Heart right ventricle (tissue), 16 donors: Measurements from ENCODE around the gene OR2W1. TPM values are rescaled to one million over a fixed set of nuclear protein-coding genes. Genes with fewer than 3 reads are reported as not detected.
A peak's percentile ranks its signal among the peaks of the same experiment; 100 is the strongest.

Experiments
- ATAC-seq, 8 donors: fragments of 200-7000 bp; cut with Tn5 transposase; one replicate each; pipeline ENCODE4 v1.9.1; 2020; ENCODE audit warnings: mild to moderate bottlenecking in 8 of 8, moderate library complexity in 8 of 8, moderate number of reproducible peaks in 1 of 8
- DNase-seq, 2 donors: peaks; one replicate each; pipeline ENCODE4 v3.0.0-alpha.2; 2020
- H3K27ac ChIP-seq, 10 donors: fragments of 200-600 bp; sonication (generic) in 2 of 10; one replicate each; pipeline versions ENCODE4 v1.5.0 to v1.8.0; 2020 to 2022; ENCODE audit warnings: mild to moderate bottlenecking in 3 of 10
- H3K27me3 ChIP-seq, 7 donors: fragments of 200-600 bp; one replicate each; pipeline ENCODE4 v1.8.0; 2021 to 2022; ENCODE audit warnings: mild to moderate bottlenecking in 2 of 7
- H3K36me3 ChIP-seq, 9 donors: fragments of 200-600 bp; sonication (generic) in 1 of 9; one replicate each; pipeline versions ENCODE4 v1.5.0 to v1.8.0; 2020 to 2022; ENCODE audit warnings: mild to moderate bottlenecking in 2 of 9
- H3K4me1 ChIP-seq, 9 donors: fragments of 200-600 bp; sonication (generic) in 1 of 9; one replicate each; pipeline versions ENCODE4 v1.5.0 to v1.8.0; 2020 to 2022; ENCODE audit warnings: mild to moderate bottlenecking in 4 of 9
- H3K4me3 ChIP-seq, 10 donors: fragments of 200-600 bp; sonication (generic) in 2 of 10; one replicate each; pipeline versions ENCODE4 v1.5.0 to v1.8.0; 2020 to 2022; ENCODE audit warnings: mild to moderate bottlenecking in 7 of 10, moderate library complexity in 2 of 10
- H3K9me3 ChIP-seq, 11 donors: fragments of 200-600 bp in 10 of 11; sonication (generic) in 2 of 11; one replicate each; pipeline versions ENCODE4 v1.5.0 to v1.8.0; 2013 to 2022; ENCODE audit warnings: mild to moderate bottlenecking in 2 of 11, control low read depth in 1 of 11, moderate library complexity in 1 of 11
- WGBS, 2 donors: extraction: QIAGEN DNeasy Blood & Tissue Kit; methylation state at CpG; one replicate each; pipeline ENCODE4 v1.1.7; 2013; ENCODE audit warnings: inconsistent platforms in 1 of 2; 5-methylcytosine and 5-hydroxymethylcytosine counted together
- intact Hi-C, 10 donors: fragments of 100-400 bp; cut with DNase I; formaldehyde crosslinking; loops; one replicate each; pipeline versions ENCODE4 v1.11.1 to v1.14.2; 2022
- polyA plus RNA-seq, 2 donors: library from polyadenylated mRNA; stranded (reverse); fragments of 200-250 nt; gene quantifications; one replicate each; pipeline ENCODE4 v1.2.3, GENCODE V29; 2013
- total RNA-seq, 10 donors: library from RNA; stranded (reverse); fragmentation: NEBNext Ultra II Directional in 3 of 10; extraction: Animal tissue kit (Norgen Biotek cat#: 25700) in 3 of 10; gene quantifications; one replicate each; pipeline versions ENCODE4 v1.2.1 to v1.2.4, GENCODE V29; 2021 to 2023
- TF ChIP-seq, protein P1 (sequence below), 9 donors: fragments of 200-600 bp; sonication (generic) in 2 of 9; IDR thresholded peaks; one replicate each; pipeline versions ENCODE4 v1.5.0 to v1.8.0; 2021 to 2022; ENCODE audit warnings: antibody characterized with exemption in 9 of 9, mild to moderate bottlenecking in 5 of 9, moderate library complexity in 1 of 9
- donor health status: Arrhythmogenic right ventricular cardiomyopathy.
- donor health status: ischemic (EF 13 %, LVEDD 7.1; RV severe dilation, severe dysfunction).
- donor health status: healthy with polysubstance abuse.
- donor health status: DM: no; HTN: yes; CAD: no.
- donor health status: DM: no; HTN: no; CAD: no.
- donor health status: ischemic (EF 25% LVEDD 6.9; RV normal size, moderate dysfunction).
- donor health status: ischemic (EF 25% LVEDD 5.7; RV mildly dilated, moderate dysfunction).
- donor health status: healthy.
- donor health status: DM: yes; HTN: yes; CAD: no.
- donor health status: Ischemic cardiomyopathy.
- donor health status: ischemic (EF 35%, LVEDD 5.7; RV mildly dilated, moderate dysfunction).
- donor health status: nonischemic (EF 11% LVEDD 7.7; RV severe dilation, severe dysfunction).
- donor health status: DM: yes; HTN: yes; CAD: no.
- donor health status: PGD.
- donor health status: ischemic (EF 29% LVEDD 5.4; RV normal size, mild dysfunction).
- donor health status: nonischemic (EF 23%, LVEDD 6.1; RV moderate dilation, normal function).

OR2W1 gene
- total and polyA plus RNA-seq, 12 donors = not detected

DNA sequence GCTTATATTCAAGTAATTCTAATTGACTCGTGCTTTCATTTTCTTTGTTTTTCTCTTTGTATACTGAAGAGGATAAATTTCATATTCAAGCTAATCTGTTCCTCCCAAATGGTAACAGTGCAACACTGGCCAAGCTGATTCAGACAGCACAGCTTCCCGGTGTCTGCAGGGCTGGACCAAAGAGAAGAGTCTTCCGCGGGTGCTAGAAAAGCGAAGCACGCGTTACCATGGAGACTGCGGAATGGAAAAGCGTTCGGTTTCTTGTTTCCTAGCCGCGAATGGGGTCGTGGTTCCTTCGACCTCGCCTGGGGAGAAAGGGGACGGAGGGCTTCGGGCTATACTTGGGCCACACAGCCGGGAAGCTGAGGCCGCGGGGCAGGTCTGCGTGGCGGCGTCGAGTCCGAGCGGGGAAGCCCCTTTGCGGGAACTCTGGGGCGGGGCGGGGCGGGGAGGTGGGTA lies 33.7 kb downstream of the OR2W1 start:
- ATAC-seq (peak in 5 of 8 donors; percentile 55 to 82 (median 60)), DNase-seq (peak in 1 of 2 donors; percentile 38)
- intact Hi-C loops = loop anchor here in 1 of 10 donors (5.0 kb wide), 1 partner anchor 174 kb away; no protein-coding TSS in a partner anchor
- TF ChIP-seq, protein P1, sequence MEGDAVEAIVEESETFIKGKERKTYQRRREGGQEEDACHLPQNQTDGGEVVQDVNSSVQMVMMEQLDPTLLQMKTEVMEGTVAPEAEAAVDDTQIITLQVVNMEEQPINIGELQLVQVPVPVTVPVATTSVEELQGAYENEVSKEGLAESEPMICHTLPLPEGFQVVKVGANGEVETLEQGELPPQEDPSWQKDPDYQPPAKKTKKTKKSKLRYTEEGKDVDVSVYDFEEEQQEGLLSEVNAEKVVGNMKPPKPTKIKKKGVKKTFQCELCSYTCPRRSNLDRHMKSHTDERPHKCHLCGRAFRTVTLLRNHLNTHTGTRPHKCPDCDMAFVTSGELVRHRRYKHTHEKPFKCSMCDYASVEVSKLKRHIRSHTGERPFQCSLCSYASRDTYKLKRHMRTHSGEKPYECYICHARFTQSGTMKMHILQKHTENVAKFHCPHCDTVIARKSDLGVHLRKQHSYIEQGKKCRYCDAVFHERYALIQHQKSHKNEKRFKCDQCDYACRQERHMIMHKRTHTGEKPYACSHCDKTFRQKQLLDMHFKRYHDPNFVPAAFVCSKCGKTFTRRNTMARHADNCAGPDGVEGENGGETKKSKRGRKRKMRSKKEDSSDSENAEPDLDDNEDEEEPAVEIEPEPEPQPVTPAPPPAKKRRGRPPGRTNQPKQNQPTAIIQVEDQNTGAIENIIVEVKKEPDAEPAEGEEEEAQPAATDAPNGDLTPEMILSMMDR (IDR thresholded peaks at IDR 0.05) = no peak
- Histone ChIP-seq H3K27ac (peak overlapping the region in 1 of 10 donors; percentile 30), H3K27me3 (peaks cover 0 to 93% (median 65%) of the 10 kb centered on the region in 7 donors), H3K4me3 (peak overlapping the region in 9 of 10 donors; percentile 23 to 55 (median 51)), H3K36me3 (no peaks in the 10 kb centered on the region), H3K9me3 (no peaks in the 10 kb centered on the region), H3K4me1 (peaks cover 0 to 15% (median 7%) of the 10 kb centered on the region in 9 donors)
- WGBS, 2 donors = 1% methylated on average over 30 of the region's 30 CpGs

- Histone ChIP-seq H3K27me3 (peaks cover 0 to 79% (median 45%) of the 10 kb centered on the region in 7 donors), H3K36me3 (no peaks in the 10 kb centered on the region), H3K4me1 (peaks cover 0 to 25% (median 5%) of the 10 kb centered on the region in 9 donors), H3K27ac (no peak overlapping the region), H3K4me3 (no peak overlapping the region), H3K9me3 (no peaks in the 10 kb centered on the region)
- intact Hi-C loops = no loop called here
- ATAC-seq (no peak), DNase-seq (no peak)
- 68 to 86% methylated on average over 1 of the region's 1 CpG for WGBS, 2 donors
- TF ChIP-seq, protein P1 (IDR thresholded peaks at IDR 0.05) = no peak
Measured at GRCh38 chr6:29009358-29009757, 35.6 kb downstream of the OR2W1 start.

- peaks cover 0 to 66% (median 33%) of the 10 kb centered on the region in 7 donors for H3K27me3 ChIP-seq
- H3K9me3 ChIP-seq = no peaks in the 10 kb centered on the region
- H3K4me1 ChIP-seq = peaks cover 0 to 25% (median 5%) of the 10 kb centered on the region in 9 donors
- DNase-seq = no peak
- intact Hi-C loops = no loop called here
- H3K27ac ChIP-seq = no peak overlapping the region
- no peaks in the 10 kb centered on the region for H3K36me3 ChIP-seq
- H3K4me3 ChIP-seq = no peak overlapping the region
- ATAC-seq = no peak
- TF ChIP-seq, protein P1 (IDR thresholded peaks at IDR 0.05) = no peak
- 75 to 79% methylated on average over 2 of the region's 2 CpGs for WGBS, 2 donors
Measured at GRCh38 chr6:29008089-29008488, 36.9 kb downstream of the OR2W1 start.

GRCh38 chr6:29005183-29005885 lies 39.6 kb downstream of the OR2W1 start, which contains the start of gene ZNF311:
ZNF311 (minus strand) TSS chr6:29005315; CDS start chr6:29003954, 1,361 bp downstream.
- 7 to 9% methylated on average over 29 of the region's 29 CpGs for WGBS, 2 donors
- intact Hi-C loops = no loop called here
- H3K36me3 ChIP-seq = no peaks in the 10 kb centered on the region
- peak within 1 kb of the TSS; percentile 37 to 74 (median 62) for H3K4me3 ChIP-seq
- TF ChIP-seq, protein P1 (IDR thresholded peaks at IDR 0.05) = no peak
- peak within 1 kb of the TSS in 9 of 10 donors; percentile 45 to 85 (median 61) for H3K27ac ChIP-seq
- H3K4me1 ChIP-seq = peaks cover 0 to 14% (median 0%) of the 10 kb centered on the region in 9 donors
- peak in 1 of 2 donors; percentile 63 for DNase-seq
- peak; percentile 73 to 97 (median 96) for ATAC-seq
- no peaks in the 10 kb centered on the region for H3K9me3 ChIP-seq
- H3K27me3 ChIP-seq = peaks cover 0 to 39% (median 7%) of the 10 kb centered on the region in 7 donors
